Endodermal cell (in vitro differentiated cells): ENCODE measurements around the gene PREX1. TPM values are rescaled to one million over a fixed set of nuclear protein-coding genes. Genes with fewer than 3 reads are reported as not detected.

Source experiments
- DNase-seq: peaks from one replicate; pipeline ENCODE4 v3.0.0-alpha.2; 2017
- H3K27ac ChIP-seq: 2 replicates; pipeline ENCODE4 v1.5.1; 2013; ENCODE audit warnings: mild to moderate bottlenecking, low read depth, low read length, moderate library complexity
- H3K27me3 ChIP-seq: 2 replicates; pipeline ENCODE4 v1.6.1; 2013; ENCODE audit warnings: mild to moderate bottlenecking, low read length, moderate library complexity; ENCODE audit not compliant: insufficient read depth, control insufficient read depth, poor library complexity, severe bottlenecking
- H3K36me3 ChIP-seq: 2 replicates; pipeline ENCODE4 v1.7.0; 2013; ENCODE audit warnings: mild to moderate bottlenecking, low read length, moderate library complexity; ENCODE audit not compliant: control insufficient read depth, insufficient read depth
- H3K4me1 ChIP-seq: one replicate; pipeline ENCODE4 v1.7.0; 2013; ENCODE audit warnings: low read length; ENCODE audit not compliant: control insufficient read depth, insufficient read depth
- H3K4me3 ChIP-seq: 2 replicates; pipeline ENCODE4 v1.5.1; 2013; ENCODE audit warnings: mild to moderate bottlenecking, low read length, moderate library complexity
- H3K9ac ChIP-seq: 2 replicates; pipeline ENCODE4 v1.6.1; 2013; ENCODE audit warnings: mild to moderate bottlenecking, low read length, moderate library complexity; ENCODE audit not compliant: poor library complexity, severe bottlenecking; ENCODE audit errors: extremely low read depth
- H3K9me3 ChIP-seq: 2 replicates; pipeline ENCODE4 v1.6.1; 2013; ENCODE audit warnings: mild to moderate bottlenecking, low read length, moderate library complexity; ENCODE audit not compliant: control insufficient read depth
- H3K27ac Mint-ChIP-seq: 2 replicates; pipeline ENCODE4 v1.8.0; 2020; ENCODE audit warnings: mixed read lengths
- H3K27me3 Mint-ChIP-seq: 2 replicates; pipeline ENCODE4 v1.8.0; 2021; ENCODE audit warnings: mild to moderate bottlenecking, mixed read lengths; ENCODE audit not compliant: insufficient read depth
- H3K36me3 Mint-ChIP-seq: 2 replicates; pipeline ENCODE4 v1.8.0; 2020; ENCODE audit warnings: low read depth, mixed read lengths
- H3K4me1 Mint-ChIP-seq: 2 replicates; pipeline ENCODE4 v1.8.0; 2020; ENCODE audit warnings: mixed read lengths
- H3K4me3 Mint-ChIP-seq: 2 replicates; pipeline ENCODE4 v1.8.0; 2020; ENCODE audit warnings: mild to moderate bottlenecking, moderate library complexity, mixed read lengths
- H3K9me3 Mint-ChIP-seq: 2 replicates; pipeline ENCODE4 v1.8.0; 2020; ENCODE audit warnings: mild to moderate bottlenecking, mixed read lengths
- CTCF ChIP-seq: fragments of 200-600 bp; sonication (generic); conservative IDR thresholded peaks from 2 replicates; pipeline ENCODE4 v1.5.0; 2021; ENCODE audit warnings: antibody characterized with exemption, mild to moderate bottlenecking
- WGBS, 2 experiments: methylation state at CpG; one replicate each; pipeline versions ENCODE4 v1.1.5 to v1.1.7; 2013; ENCODE audit warnings: missing lambda C conversion rate in 2 of 2, mixed read lengths in 1 of 2; ENCODE audit not compliant: insufficient coverage in 1 of 2, insufficient read length in 1 of 2; 5-methylcytosine and 5-hydroxymethylcytosine counted together
- total RNA-seq, 2 donors: library from RNA; stranded (reverse); fragmentation: NEBNext Ultra II Directional in 1 of 2; extraction: Animal tissue kit (Norgen Biotek cat#: 25700) in 1 of 2; gene quantifications; 2 replicates in 1 of 2; 3 replicates in 1 of 2; pipeline ENCODE4 v1.2.1, GENCODE V29; 2021

The PREX1 gene
- total RNA-seq, 2 donors from 2014 or later = 65.3 to 70.5 TPM

- TF ChIP-seq CTCF = no peak
- H3K9me3 ChIP-seq = no peaks in the 10 kb centered on the region
- H3K27ac ChIP-seq = peak overlapping the region; percentile 98
- H3K27ac Mint-ChIP-seq = no peak overlapping the region
- peaks cover 4% of the 10 kb centered on the region for H3K36me3 ChIP-seq
- no peak overlapping the region for H3K4me3 ChIP-seq
- no peak overlapping the region for H3K9ac ChIP-seq
- no peak overlapping the region for H3K4me3 Mint-ChIP-seq
- no peaks in the 10 kb centered on the region for H3K36me3 Mint-ChIP-seq
- H3K4me1 ChIP-seq = no peaks in the 10 kb centered on the region
- 68 to 87% methylated on average over 7 to 9 of the region's 9 CpGs for WGBS, 2 experiments
- H3K9me3 Mint-ChIP-seq = no peaks in the 10 kb centered on the region
- no peaks in the 10 kb centered on the region for H3K27me3 ChIP-seq
- no peaks in the 10 kb centered on the region for H3K27me3 Mint-ChIP-seq
- DNase-seq = no peak
- H3K4me1 Mint-ChIP-seq = peaks cover 19% of the 10 kb centered on the region
These were observed 39.9 kb downstream of the PREX1 start for GRCh38 chr20:48787861-48788375.

GRCh38 chr20:48786951-48787705, 40.7 kb downstream of the PREX1 start:
- H3K36me3 ChIP-seq = peaks cover 4% of the 10 kb centered on the region
- H3K9ac ChIP-seq = no peak overlapping the region
- no peaks in the 10 kb centered on the region for H3K27me3 ChIP-seq
- no peak overlapping the region for H3K27ac Mint-ChIP-seq
- TF ChIP-seq CTCF = no peak
- DNase-seq = no peak
- H3K27ac ChIP-seq = peak overlapping the region; percentile 98
- no peak overlapping the region for H3K4me3 ChIP-seq
- H3K9me3 ChIP-seq = no peaks in the 10 kb centered on the region
- peaks cover 19% of the 10 kb centered on the region for H3K4me1 Mint-ChIP-seq
- no peak overlapping the region for H3K4me3 Mint-ChIP-seq
- no peaks in the 10 kb centered on the region for H3K36me3 Mint-ChIP-seq
- no peaks in the 10 kb centered on the region for H3K27me3 Mint-ChIP-seq
- H3K4me1 ChIP-seq = no peaks in the 10 kb centered on the region
- 57 to 80% methylated on average over 5 to 18 of the region's 19 CpGs for WGBS, 2 experiments
- no peaks in the 10 kb centered on the region for H3K9me3 Mint-ChIP-seq

GRCh38 chr20:48785801-48786200, 42.0 kb downstream of the PREX1 start:
- DNase-seq = no peak
- H3K9ac ChIP-seq = no peak overlapping the region
- Mint-ChIP-seq H3K4me1 (peaks cover 18% of the 10 kb centered on the region), H3K36me3 (peaks cover 6% of the 10 kb centered on the region), H3K9me3 (peaks cover 1% of the 10 kb centered on the region), H3K27me3 (no peaks in the 10 kb centered on the region), H3K27ac (peak overlapping the region; percentile 35), H3K4me3 (no peak overlapping the region)
- H3K27me3 ChIP-seq = no peaks in the 10 kb centered on the region
- peak overlapping the region; percentile 25 for H3K27ac ChIP-seq
- H3K4me1 ChIP-seq = no peaks in the 10 kb centered on the region
- WGBS, 2 experiments = 76 to 92% methylated on average over 3 to 8 of the region's 8 CpGs
- H3K9me3 ChIP-seq = no peaks in the 10 kb centered on the region
- no peak overlapping the region for H3K4me3 ChIP-seq
- peaks cover 4% of the 10 kb centered on the region for H3K36me3 ChIP-seq
- no peak for TF ChIP-seq CTCF
